HCT116 (cell line): ENCODE results near the gene DNAAF5. TPM values are rescaled to one million over a fixed set of nuclear protein-coding genes. Genes with fewer than 3 reads are reported as not detected.
"Not testable (repeated sequence)": the region's sequence is repeated elsewhere in the genome, so short reads cannot be mapped to it uniquely, and the experiment has no call there.

Source experiments
- ATAC-seq: fragments of 200-7000 bp; cut with Tn5 transposase; 2 replicates; pipeline ENCODE4 v1.9.1; 2020; ENCODE audit warnings: mild to moderate bottlenecking, moderate library complexity
- BruUV-seq: library from RNA; stranded (reverse); fragments of 400-500 nt; replicated peaks from 2 replicates; lab custom pipeline; 2021; lab: Mats Ljungman, UMichigan
- CTCF ChIA-PET: fragments of 300-600 bp; sonication (Branson Sonifier 250); formaldehyde crosslinking; loops from one replicate; lab custom pipeline; 2021; ENCODE audit warnings: antibody characterized with exemption; lab: Charles Lee
- POLR2A ChIA-PET: fragments of 300-600, 350-600 bp; sonication (Branson Sonifier 250); formaldehyde crosslinking; loops from one replicate; lab custom pipeline; 2021; ENCODE audit warnings: antibody characterized with exemption; lab: Charles Lee
- RAD21 ChIA-PET, 2 experiments: fragments of 300-600 bp; sonication (Branson Sonifier 250); formaldehyde crosslinking; loops; one replicate each; lab custom pipeline; 2023; ENCODE audit warnings: low total read pairs in 2 of 2; ENCODE audit not compliant: uncharacterized antibody in 2 of 2, unreplicated experiment in 2 of 2, low non-redundant PET in 1 of 2; lab: Charles Lee
- DNase-seq: peaks from one replicate; pipeline ENCODE4 v3.0.0-alpha.2; 2010; ENCODE audit warnings: low read depth, low spot score
- H2AFZ ChIP-seq: fragments of 200-600 bp; shearing (Covaris generic), sonication (generic); 2 replicates; pipeline ENCODE4 v1.6.1; 2017; ENCODE audit warnings: low read depth, mixed run types, mixed read lengths, antibody characterized with exemption, low read length; ENCODE audit not compliant: poor library complexity, severe bottlenecking
- H3K27ac ChIP-seq: 2 replicates; pipeline ENCODE4 v1.5.1; 2012; ENCODE audit warnings: low read depth, low read length
- H3K27me3 ChIP-seq: fragments of 200-600 bp; sonication (generic); 2 replicates; pipeline ENCODE4 v1.6.1; 2016; ENCODE audit warnings: mixed run types, low read length, mixed read lengths; ENCODE audit not compliant: insufficient read depth
- H3K36me3 ChIP-seq, 2 experiments: fragments of 200-500 bp in 1 of 2; fragments of 200-600 bp in 1 of 2; sonication (Bioruptor generic) in 1 of 2; sonication (generic) in 1 of 2; 2 replicates each; pipeline versions ENCODE4 v1.5.1 to v1.6.1; 2014 to 2016; ENCODE audit warnings: low read length in 2 of 2, inconsistent platforms in 1 of 2, mixed read lengths in 1 of 2, mixed run types in 1 of 2; ENCODE audit not compliant: insufficient read depth in 2 of 2, control insufficient read depth in 1 of 2
- H3K4me1 ChIP-seq, 2 experiments: fragments of 200-600 bp in 1 of 2; sonication (generic) in 1 of 2; 2 replicates each; pipeline versions ENCODE4 v1.5.1 to v1.6.1; 2012 to 2017; ENCODE audit warnings: low read length in 2 of 2, inconsistent platforms in 1 of 2, mild to moderate bottlenecking in 1 of 2, mixed read lengths in 1 of 2, mixed run types in 1 of 2, moderate library complexity in 1 of 2; ENCODE audit not compliant: insufficient read depth in 2 of 2, control insufficient read depth in 1 of 2
- H3K4me2 ChIP-seq: fragments of 200-600 bp; sonication (generic); 2 replicates; pipeline ENCODE4 v1.6.1; 2017; ENCODE audit warnings: mixed run types, low read length, mixed read lengths
- H3K4me3 ChIP-seq, 2 experiments: fragments of 200-600 bp in 1 of 2; sonication (generic) in 1 of 2; replicated peaks in 1 of 2; 2 replicates each; pipeline ENCODE4 v1.5.1; 2011 to 2016; ENCODE audit warnings: low read length in 2 of 2, control low read depth in 1 of 2, low read depth in 1 of 2, mild to moderate bottlenecking in 1 of 2, mixed read lengths in 1 of 2, mixed run types in 1 of 2
- H3K79me2 ChIP-seq: fragments of 200-600 bp; sonication (generic); 2 replicates; pipeline ENCODE4 v1.6.1; 2017; ENCODE audit warnings: mild to moderate bottlenecking, mixed run types, low read length, moderate library complexity, mixed read lengths; ENCODE audit not compliant: insufficient read depth
- H3K9ac ChIP-seq: fragments of 200-600 bp; sonication (generic); 2 replicates; pipeline ENCODE4 v1.6.1; 2016; ENCODE audit warnings: low read length, mixed read lengths
- H3K9me2 ChIP-seq: fragments of 200-600 bp; sonication (generic), shearing (Covaris generic); 2 replicates; pipeline ENCODE4 v1.6.1; 2017; ENCODE audit warnings: mixed run types, mild to moderate bottlenecking, moderate library complexity; ENCODE audit not compliant: insufficient read depth
- H3K9me3 ChIP-seq, 2 experiments: fragments of 200-500 bp in 1 of 2; fragments of 200-600 bp in 1 of 2; sonication (Bioruptor generic) in 1 of 2; sonication (generic) in 1 of 2; 2 replicates each; pipeline ENCODE4 v1.6.1; 2014 to 2017; ENCODE audit warnings: low read length in 2 of 2, mixed read lengths in 2 of 2, inconsistent platforms in 1 of 2, low read depth in 1 of 2, mild to moderate bottlenecking in 1 of 2, mixed run types in 1 of 2, moderate library complexity in 1 of 2; ENCODE audit not compliant: control insufficient read depth in 1 of 2, insufficient read depth in 1 of 2
- H4K20me1 ChIP-seq: fragments of 200-600 bp; sonication (generic), shearing (Covaris generic); 2 replicates; pipeline ENCODE4 v1.6.1; 2017; ENCODE audit warnings: mixed run types, mild to moderate bottlenecking, moderate library complexity; ENCODE audit not compliant: insufficient read depth
- EZH2 ChIP-seq: fragments of 200-600 bp; sonication (generic); IDR thresholded peaks from 2 replicates; pipeline ENCODE4 v1.6.1; 2017; ENCODE audit warnings: antibody characterized with exemption, mixed run types
- FOSL1 ChIP-seq: IDR thresholded peaks from 2 replicates; pipeline ENCODE4 v1.6.1; 2012; ENCODE audit warnings: low read depth
- SP1 ChIP-seq: IDR thresholded peaks from 2 replicates; pipeline ENCODE4 v1.6.1; 2012; ENCODE audit warnings: low read depth
- ZNF274 ChIP-seq: fragments of 200-500 bp; sonication (Bioruptor generic); IDR thresholded peaks from 2 replicates; pipeline ENCODE4 v1.6.1; 2014; ENCODE audit warnings: mild to moderate bottlenecking, low read depth, low read length, inconsistent platforms
- intact Hi-C: fragments of 100-400 bp; cut with micrococcal nuclease; formaldehyde crosslinking; loops from 2 replicates; pipeline ENCODE4 v1.10.0; 2022
- total RNA-seq: library from RNA; stranded (reverse); gene quantifications from one replicate; pipeline ENCODE4 v1.2.1, GENCODE V29; 2021; ENCODE audit not compliant: unreplicated experiment
- TF ChIP-seq, protein P1 (sequence below), 3 experiments: fragments of 200-600 bp in 1 of 3; sonication (generic) in 1 of 3; IDR thresholded peaks in 2 of 3; conservative IDR thresholded peaks in 1 of 3; 2 replicates each; pipeline ENCODE4 v1.5.1; 2012 to 2017; ENCODE audit warnings: low read depth in 2 of 3, low read length in 2 of 3, antibody characterized with exemption in 1 of 3, borderline replicate concordance in 1 of 3, control low read depth in 1 of 3, mild to moderate bottlenecking in 1 of 3, mixed read lengths in 1 of 3, mixed run types in 1 of 3, moderate library complexity in 1 of 3; ENCODE audit not compliant: insufficient read depth in 1 of 3

DNAAF5 gene
- total RNA-seq, 1 experiment from 2014 or later, result 69.4 TPM

DNA sequence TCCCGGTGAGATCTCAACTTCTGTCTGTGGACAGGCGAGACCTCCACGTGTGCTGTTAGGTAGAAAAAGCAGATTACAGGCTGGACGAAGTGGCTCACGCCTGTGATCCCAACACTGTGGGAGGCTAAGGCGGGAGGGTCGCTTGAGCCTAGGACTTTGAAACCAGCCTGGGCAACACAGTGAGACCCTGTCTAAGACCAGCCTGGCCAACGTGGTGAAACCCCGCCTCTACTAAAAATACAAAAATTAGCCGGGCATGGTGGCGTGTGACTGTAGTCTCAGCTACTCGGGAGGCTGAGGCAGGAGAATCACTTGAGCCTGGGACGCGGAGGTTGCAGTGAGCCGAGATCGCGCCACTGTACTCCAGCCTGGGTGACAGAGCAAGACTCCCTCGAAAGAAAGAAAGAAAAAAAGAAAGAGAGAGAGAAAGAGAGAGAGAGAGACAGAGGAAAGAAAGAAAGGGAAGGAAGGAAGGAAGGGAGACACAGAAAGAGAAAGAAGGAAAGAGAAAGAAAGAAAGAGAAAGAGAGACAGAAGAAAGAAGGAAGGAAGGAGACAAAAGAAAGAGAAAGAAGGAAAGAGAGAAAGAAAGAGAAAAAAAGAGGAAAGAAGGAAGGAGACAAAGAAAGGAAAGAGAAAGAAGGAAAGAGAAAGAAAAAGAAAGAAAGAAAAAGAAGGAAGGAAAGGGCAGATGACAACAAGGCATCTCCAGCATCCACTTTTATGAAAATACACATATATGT lies 76.2 kb downstream of the DNAAF5 start:
- BruUV-seq, result no TSS peak
- H3K9ac ChIP-seq, result no peak overlapping the region
- ChIA-PET RAD21 (no interaction called here), POLR2A (no interaction called here), CTCF (no interaction called here)
- H3K27ac ChIP-seq, result no peak overlapping the region
- no peaks in the 10 kb centered on the region for H3K79me2 ChIP-seq
- no peak for ATAC-seq
- DNase-seq, result no peak
- H3K4me2 ChIP-seq, result no peak overlapping the region
- intact Hi-C loops, result no loop called here
- H3K9me2 ChIP-seq, result no peaks in the 10 kb centered on the region
- no peaks in the 10 kb centered on the region for H3K36me3 ChIP-seq
- no peaks in the 10 kb centered on the region for H4K20me1 ChIP-seq
- no peaks in the 10 kb centered on the region for H3K27me3 ChIP-seq
- peaks cover 0 to 2% of the 10 kb centered on the region in 2 experiments; a peak in 1 of 4 replicates for H3K4me1 ChIP-seq
- H3K9me3 ChIP-seq, result no peaks in the 10 kb centered on the region
- H2AFZ ChIP-seq, result no peak overlapping the region
- no peak overlapping the region for H3K4me3 ChIP-seq
- TF ChIP-seq, protein P1, sequence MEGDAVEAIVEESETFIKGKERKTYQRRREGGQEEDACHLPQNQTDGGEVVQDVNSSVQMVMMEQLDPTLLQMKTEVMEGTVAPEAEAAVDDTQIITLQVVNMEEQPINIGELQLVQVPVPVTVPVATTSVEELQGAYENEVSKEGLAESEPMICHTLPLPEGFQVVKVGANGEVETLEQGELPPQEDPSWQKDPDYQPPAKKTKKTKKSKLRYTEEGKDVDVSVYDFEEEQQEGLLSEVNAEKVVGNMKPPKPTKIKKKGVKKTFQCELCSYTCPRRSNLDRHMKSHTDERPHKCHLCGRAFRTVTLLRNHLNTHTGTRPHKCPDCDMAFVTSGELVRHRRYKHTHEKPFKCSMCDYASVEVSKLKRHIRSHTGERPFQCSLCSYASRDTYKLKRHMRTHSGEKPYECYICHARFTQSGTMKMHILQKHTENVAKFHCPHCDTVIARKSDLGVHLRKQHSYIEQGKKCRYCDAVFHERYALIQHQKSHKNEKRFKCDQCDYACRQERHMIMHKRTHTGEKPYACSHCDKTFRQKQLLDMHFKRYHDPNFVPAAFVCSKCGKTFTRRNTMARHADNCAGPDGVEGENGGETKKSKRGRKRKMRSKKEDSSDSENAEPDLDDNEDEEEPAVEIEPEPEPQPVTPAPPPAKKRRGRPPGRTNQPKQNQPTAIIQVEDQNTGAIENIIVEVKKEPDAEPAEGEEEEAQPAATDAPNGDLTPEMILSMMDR (IDR thresholded peaks at IDR 0.05 in 2 of 3, conservative IDR thresholded peaks at IDR 0.05 in 1 of 3; ENCODE audit: borderline replicate concordance in 1 of 3, insufficient read depth in 1 of 3, low read depth in 2 of 3, low read length in 2 of 3), result no peak
- TF ChIP-seq EZH2 (no peak), ZNF274 (no peak)

DNA sequence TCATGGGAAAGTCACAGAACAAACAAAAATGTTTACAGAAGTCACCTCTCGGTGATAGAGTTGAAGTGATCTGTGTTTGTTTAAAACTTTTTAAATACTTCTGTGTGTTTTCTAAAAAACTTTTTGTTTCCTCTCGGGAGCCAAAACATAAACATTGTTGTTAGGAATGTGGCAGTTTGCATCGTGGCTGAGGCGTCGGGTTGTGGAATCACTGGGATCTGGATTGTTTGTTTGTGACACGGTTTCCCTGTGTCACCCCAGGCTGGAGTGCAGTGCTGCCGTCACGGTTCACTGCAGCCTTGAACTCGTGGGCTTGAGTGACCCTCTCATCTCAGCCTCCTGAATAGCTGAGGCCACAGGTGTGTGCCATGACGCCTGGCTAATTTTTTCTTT lies 76.7 kb downstream of the DNAAF5 start:
- peaks cover 0 to 2% of the 10 kb centered on the region in 2 experiments; a peak in 1 of 4 replicates for H3K4me1 ChIP-seq
- no peaks in the 10 kb centered on the region for H4K20me1 ChIP-seq
- no peaks in the 10 kb centered on the region for H3K9me3 ChIP-seq
- H3K4me2 ChIP-seq, result no peak overlapping the region
- H2AFZ ChIP-seq, result no peak overlapping the region
- no peaks in the 10 kb centered on the region for H3K36me3 ChIP-seq
- ChIA-PET POLR2A (no interaction called here), CTCF (no interaction called here), RAD21 (no interaction called here)
- TF ChIP-seq SP1, result no peak
- no peak for TF ChIP-seq FOSL1
- no peak overlapping the region for H3K4me3 ChIP-seq
- no peaks in the 10 kb centered on the region for H3K9me2 ChIP-seq
- H3K9ac ChIP-seq, result no peak overlapping the region
- intact Hi-C loops, result no loop called here
- no peaks in the 10 kb centered on the region for H3K27me3 ChIP-seq
- no peak overlapping the region for H3K27ac ChIP-seq
- ATAC-seq (no peak), DNase-seq (no peak)
- no TSS peak for BruUV-seq
- no peaks in the 10 kb centered on the region for H3K79me2 ChIP-seq

DNA sequence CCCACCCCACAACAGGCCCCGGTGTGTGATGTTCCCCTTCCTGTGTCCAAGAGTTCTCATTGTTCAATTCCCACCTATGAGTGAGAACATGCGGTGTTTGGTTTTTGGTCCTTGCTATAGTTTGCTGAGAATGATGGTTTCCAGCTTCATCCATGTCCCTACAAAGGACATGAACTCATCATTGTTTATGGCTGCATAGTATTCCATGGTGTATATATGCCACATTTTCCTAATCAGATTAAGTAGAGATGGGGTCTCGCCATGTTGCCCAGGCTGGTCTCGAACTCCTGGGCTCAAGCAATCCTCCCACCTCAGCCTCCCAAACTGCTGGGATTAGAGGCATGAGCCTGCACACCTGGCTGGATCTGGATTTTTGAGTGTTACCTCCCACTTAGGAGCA lies 77.3 kb downstream of the DNAAF5 start:
- ATAC-seq, RAD21 ChIA-PET, H3K9me3 ChIP-seq, intact Hi-C loops, CTCF ChIA-PET, BruUV-seq, H3K79me2 ChIP-seq, POLR2A ChIA-PET, H3K4me1 ChIP-seq, H2AFZ ChIP-seq, H3K4me3 ChIP-seq, H3K9me2 ChIP-seq, H3K27me3 ChIP-seq, H3K9ac ChIP-seq, H3K27ac ChIP-seq, H4K20me1 ChIP-seq, H3K36me3 ChIP-seq, DNase-seq, H3K4me2 ChIP-seq: not testable (repeated sequence)
